IMR-90 (cell line): Measurements from ENCODE around the gene RUNX1. TPM values are rescaled to one million over a fixed set of nuclear protein-coding genes. Genes with fewer than 3 reads are reported as not detected.

Source experiments
- ATAC-seq: fragments of 200-7000 bp; cut with Tn5 transposase; 2 replicates; pipeline ENCODE4 v1.9.1; 2020; ENCODE audit warnings: low read depth, mild to moderate bottlenecking, moderate library complexity
- BruUV-seq: library from RNA; stranded (reverse); fragments of 400-500 nt; replicated peaks from 2 replicates; lab custom pipeline; 2021; lab: Mats Ljungman, UMichigan
- CTCF ChIA-PET: fragments of 300-600 bp; formaldehyde crosslinking; extraction: SDS; loops from one replicate; lab custom pipeline; 2021; ENCODE audit warnings: antibody characterized with exemption; lab: Yijun Ruan, JAX
- POLR2A ChIA-PET: fragments of 300-600 bp; sonication (Branson Sonifier 250); formaldehyde crosslinking; loops from one replicate; lab custom pipeline; 2022; ENCODE audit warnings: antibody characterized with exemption; ENCODE audit not compliant: unreplicated experiment; lab: Charles Lee
- DNase-seq: peaks from one replicate; pipeline ENCODE4 v3.0.0; 2013
- H2AFZ ChIP-seq: replicated peaks from 2 replicates; pipeline ENCODE3; 2013; ENCODE audit warnings: low read length, mild to moderate bottlenecking; ENCODE audit not compliant: poor library complexity
- H2AK5ac ChIP-seq: 2 replicates; pipeline ENCODE4 v1.6.1; 2013; ENCODE audit warnings: low read depth, low read length, inconsistent platforms
- H2AK9ac ChIP-seq: replicated peaks from 2 replicates; pipeline ENCODE3; 2013; ENCODE audit warnings: mild to moderate bottlenecking, low read depth, low read length, moderate library complexity; ENCODE audit not compliant: poor library complexity
- H2BK120ac ChIP-seq: 2 replicates; pipeline ENCODE4 v1.6.1; 2013; ENCODE audit warnings: low read depth, low read length, inconsistent platforms
- H2BK15ac ChIP-seq: 3 replicates; pipeline ENCODE4 v1.6.1; 2013; ENCODE audit warnings: low read depth, low read length, inconsistent platforms
- H2BK20ac ChIP-seq: 2 replicates; pipeline ENCODE4 v1.6.1; 2013; ENCODE audit warnings: low read depth, mild to moderate bottlenecking, inconsistent platforms, low read length, moderate library complexity
- H2BK5ac ChIP-seq: 2 replicates; pipeline ENCODE4 v1.6.1; 2013; ENCODE audit warnings: mild to moderate bottlenecking, low read depth, low read length, inconsistent platforms; ENCODE audit not compliant: poor library complexity, severe bottlenecking
- H3K14ac ChIP-seq: replicated peaks from 2 replicates; pipeline ENCODE4 v1.6.1; 2013; ENCODE audit warnings: low read depth, low read length, inconsistent platforms
- H3K18ac ChIP-seq: 2 replicates; pipeline ENCODE4 v1.6.1; 2013; ENCODE audit warnings: low read depth, low read length, control low read depth
- H3K23ac ChIP-seq: 2 replicates; pipeline ENCODE4 v1.6.1; 2013; ENCODE audit warnings: low read depth, low read length, inconsistent platforms
- H3K27ac ChIP-seq: 2 replicates; pipeline ENCODE4 v1.5.1; 2013; ENCODE audit warnings: mild to moderate bottlenecking, control low read depth, low read length; ENCODE audit not compliant: insufficient read depth
- H3K27me3 ChIP-seq: 2 replicates; pipeline ENCODE4 v1.6.1; 2013; ENCODE audit warnings: low read length; ENCODE audit not compliant: control insufficient read depth, insufficient read depth
- H3K36me3 ChIP-seq: 2 replicates; pipeline ENCODE4 v1.6.1; 2013; ENCODE audit warnings: low read length, mixed read lengths; ENCODE audit not compliant: control insufficient read depth, insufficient read depth
- H3K4ac ChIP-seq: 2 replicates; pipeline ENCODE4 v1.6.1; 2013; ENCODE audit warnings: low read depth, low read length, inconsistent platforms
- H3K4me1 ChIP-seq: 2 replicates; pipeline ENCODE4 v1.6.1; 2013; ENCODE audit warnings: low read length, mixed read lengths; ENCODE audit not compliant: control insufficient read depth, insufficient read depth
- H3K4me2 ChIP-seq: 2 replicates; pipeline ENCODE4 v1.6.1; 2013; ENCODE audit warnings: low read depth, mild to moderate bottlenecking, control low read depth, low read length, moderate library complexity
- H3K4me3 ChIP-seq: 2 replicates; pipeline ENCODE4 v1.5.1; 2013; ENCODE audit warnings: low read depth, mild to moderate bottlenecking, control low read depth, low read length, moderate library complexity; ENCODE audit not compliant: insufficient read depth
- H3K56ac ChIP-seq: 2 replicates; pipeline ENCODE4 v1.6.1; 2013; ENCODE audit warnings: low read length, inconsistent platforms; ENCODE audit not compliant: insufficient read depth; ENCODE audit errors: extremely low read depth
- H3K79me1 ChIP-seq, 2 experiments: 2 replicates each; pipeline ENCODE4 v1.6.1; 2013; ENCODE audit warnings: low read length in 2 of 2, inconsistent platforms in 1 of 2, low read depth in 1 of 2
- H3K9ac ChIP-seq: 2 replicates; pipeline ENCODE4 v1.6.1; 2013; ENCODE audit warnings: low read depth, low read length, control low read depth
- H3K9me1 ChIP-seq: 2 replicates; pipeline ENCODE4 v1.6.1; 2013; ENCODE audit warnings: low read length, inconsistent platforms; ENCODE audit not compliant: insufficient read depth
- H3K9me3 ChIP-seq: 2 replicates; pipeline ENCODE4 v1.6.1; 2013; ENCODE audit warnings: low read length; ENCODE audit not compliant: control insufficient read depth, insufficient read depth
- H4K20me1 ChIP-seq: 2 replicates; pipeline ENCODE4 v1.6.1; 2013; ENCODE audit warnings: low read length, inconsistent platforms; ENCODE audit not compliant: insufficient read depth
- H4K5ac ChIP-seq: 2 replicates; pipeline ENCODE4 v1.6.1; 2013; ENCODE audit warnings: mild to moderate bottlenecking, low read depth, low read length, control low read depth
- H4K8ac ChIP-seq, 2 experiments: 2 replicates each; pipeline ENCODE4 v1.6.1; 2013; ENCODE audit warnings: low read depth in 2 of 2, low read length in 2 of 2, control low read depth in 1 of 2, inconsistent platforms in 1 of 2
- H4K91ac ChIP-seq: 2 replicates; pipeline ENCODE4 v1.6.1; 2013; ENCODE audit warnings: low read depth, low read length, inconsistent platforms; ENCODE audit not compliant: insufficient read depth
- BHLHE40 ChIP-seq: fragments of 150-350 bp; IDR thresholded peaks from 2 replicates; pipeline ENCODE4 v1.6.1; 2016; ENCODE audit warnings: mild to moderate bottlenecking, low read depth, low read length
- MAFK ChIP-seq: IDR thresholded peaks from 2 replicates; pipeline ENCODE4 v1.6.1; 2012; ENCODE audit warnings: low read depth, low read length, improper control_type of control experiment
- RCOR1 ChIP-seq: IDR thresholded peaks from 2 replicates; pipeline ENCODE4 v1.6.1; 2012; ENCODE audit warnings: mild to moderate bottlenecking, low read length, improper control_type of control experiment; ENCODE audit not compliant: insufficient replicate concordance
- WGBS, 2 experiments: methylation state at CpG; one replicate each; pipeline versions ENCODE4 v1.1.5 to v1.1.7; 2013; ENCODE audit warnings: missing lambda C conversion rate in 2 of 2; ENCODE audit not compliant: insufficient read length in 1 of 2; ENCODE audit errors: extremely low coverage in 2 of 2; 5-methylcytosine and 5-hydroxymethylcytosine counted together
- dilution Hi-C: fragments of 300-500 bp; cut with HindIII; formaldehyde crosslinking; loops from one replicate; pipeline ENCODE4 v1.14.3; 2018; ENCODE audit warnings: low sequenced_read_pairs; ENCODE audit not compliant: unreplicated experiment
- in situ Hi-C: fragments of 300-500 bp; cut with MboI; formaldehyde crosslinking; loops from 3 replicates; pipeline ENCODE4 v1.14.3; 2019; ENCODE audit warnings: low sequenced_read_pairs, inconsistent platforms, mixed read lengths
- intact Hi-C: fragments of 100-400 bp; cut with micrococcal nuclease; formaldehyde crosslinking; loops from 2 replicates; pipeline ENCODE4 v1.10.0; 2022
- polyA plus RNA-seq, 3 experiments: library from polyadenylated mRNA; depleted of rRNA; stranded (reverse); fragments of >200 nt; gene quantifications; 2 replicates each; pipeline ENCODE4 v1.2.3, GENCODE V29; 2012; ENCODE audit warnings: low replicate concordance in 1 of 3
- total RNA-seq: library from RNA; depleted of rRNA; stranded (reverse); fragments of >200 nt; gene quantifications from 2 replicates; pipeline ENCODE4 v1.2.3, GENCODE V29; 2012

Gene RUNX1
- total and polyA plus RNA-seq, 2 of the 4 experiments (the other 2 are of a cell fraction), result 34.5 to 56.5 TPM

- no peak for DNase-seq
- BruUV-seq, result no TSS peak
- in situ Hi-C loops (loop anchor here (10.0 kb wide), 1 partner anchor 125 kb away; no protein-coding TSS in a partner anchor), dilution Hi-C loops (no loop called here), intact Hi-C loops (loop anchor here (10.0 kb wide), 3 partner anchors 295 to 575 kb away; no protein-coding TSS in a partner anchor)
- no peak overlapping the region for H3K4me2 ChIP-seq
- H2BK5ac ChIP-seq, result no peak overlapping the region
- no peak for TF ChIP-seq BHLHE40
- TF ChIP-seq RCOR1, result no peak
- no peak for TF ChIP-seq MAFK
- ChIA-PET CTCF (no interaction called here), POLR2A (no interaction called here)
- 0 out of 2 replicates have a peak overlapping the region, but pooled peaks have one; percentile 21 for H3K14ac ChIP-seq
- no peak overlapping the region for H2AFZ ChIP-seq
- H3K18ac ChIP-seq, result no peak overlapping the region; the same call in 1 of the 2 replicates
- no peaks in the 10 kb centered on the region for H3K9me3 ChIP-seq
- H3K4me3 ChIP-seq, result no peak overlapping the region
- no peak overlapping the region for H3K56ac ChIP-seq
- peak overlapping the region in 1 of 2 experiments; percentile 39; a peak in 1 of 4 replicates for H4K8ac ChIP-seq
- no peak overlapping the region for H2BK120ac ChIP-seq
- no CpG with 5 or more reads among the region's 3 CpGs for WGBS, 2 experiments
- no peak overlapping the region for H3K27ac ChIP-seq
- no peaks in the 10 kb centered on the region for H3K36me3 ChIP-seq
- no peaks in the 10 kb centered on the region for H3K4me1 ChIP-seq
- no peaks in the 10 kb centered on the region for H4K20me1 ChIP-seq
- H3K79me1 ChIP-seq, result peaks cover 0 to 18% of the 10 kb centered on the region in 2 experiments; a peak in 2 of 4 replicates
- no peak overlapping the region for H2BK15ac ChIP-seq
- no peak overlapping the region for H4K5ac ChIP-seq
- no peak overlapping the region for H2AK9ac ChIP-seq
- no peak overlapping the region for H3K4ac ChIP-seq
- no peaks in the 10 kb centered on the region for H3K27me3 ChIP-seq
- no peak overlapping the region; the same call in 1 of the 2 replicates for H2BK20ac ChIP-seq
- no peak overlapping the region for H3K9ac ChIP-seq
- peaks cover 7% of the 10 kb centered on the region; the same call in 1 of the 2 replicates for H3K9me1 ChIP-seq
- no peak for ATAC-seq
- H3K23ac ChIP-seq, result no peak overlapping the region
- H4K91ac ChIP-seq, result no peak overlapping the region
- H2AK5ac ChIP-seq, result peak overlapping the region; percentile 46; the same call in 1 of the 2 replicates
Measured at GRCh38 chr21:35039595-35040289, 9.4 kb downstream of the RUNX1 start.
